Fibroblast of lung (primary cell): ENCODE data around the gene TIMM22.

ENCODE experiments used
- CTCF ChIP-seq, 2 donors: IDR thresholded peaks in 1 of 2; conservative IDR thresholded peaks in 1 of 2; 1 replicate in 1 of 2; 2 replicates in 1 of 2; pipeline ENCODE4 v1.5.1; 2011 to 2012; ENCODE audit warnings: low read length in 2 of 2, control low read depth in 1 of 2, inconsistent platforms in 1 of 2, low read depth in 1 of 2, mild to moderate bottlenecking in 1 of 2
- EZH2 ChIP-seq: IDR thresholded peaks from 2 replicates; pipeline ENCODE4 v1.5.1; 2012; ENCODE audit warnings: low read length, control low read depth, mild to moderate bottlenecking; ENCODE audit errors: missing control alignments

DNA sequence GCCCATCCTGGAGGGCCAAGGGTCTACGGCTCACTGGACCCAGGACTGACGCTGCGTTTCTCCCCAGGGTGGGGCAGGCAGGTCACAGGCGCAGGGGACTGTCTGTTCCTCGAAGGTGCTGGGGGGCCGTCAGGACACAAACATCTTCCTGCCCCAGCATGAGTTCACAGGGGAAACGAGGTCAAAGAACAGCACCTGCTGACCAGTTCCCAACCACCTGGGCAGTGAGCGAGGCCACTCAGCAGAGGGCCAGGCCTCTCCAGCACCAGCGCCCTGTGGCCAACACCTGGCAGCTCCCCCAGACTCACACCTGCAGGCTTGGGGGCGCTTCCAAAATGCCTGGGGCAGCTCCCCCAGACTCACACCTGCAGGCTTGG, 29.7 kb downstream of the TIMM22 start:
- TF ChIP-seq CTCF (conservative IDR thresholded peaks at IDR 0.05 in 1 of 2, IDR thresholded peaks at IDR 0.05 in 1 of 2; ENCODE audit: low read depth in 1 of 2, low read length in 2 of 2), result no peak
- TF ChIP-seq EZH2, result no peak
